Activated gamma-delta T cell (primary cell): ENCODE results near the gene CHST6.
"Not testable (repeated sequence)": the region's sequence is repeated elsewhere in the genome, so short reads cannot be mapped to it uniquely, and the experiment has no call there.

Experiments used
- DNase-seq: peaks from one replicate; lab custom pipeline; 2025; lab: John Stamatoyannopoulos, UW
- total RNA-seq, 2 donors: gene quantifications; one replicate each; lab custom pipeline; 2026; lab: John Stamatoyannopoulos, UW

The CHST6 gene
- 0.04 to 0.41 reads per million in 2 donors for total RNA-seq

DNA sequence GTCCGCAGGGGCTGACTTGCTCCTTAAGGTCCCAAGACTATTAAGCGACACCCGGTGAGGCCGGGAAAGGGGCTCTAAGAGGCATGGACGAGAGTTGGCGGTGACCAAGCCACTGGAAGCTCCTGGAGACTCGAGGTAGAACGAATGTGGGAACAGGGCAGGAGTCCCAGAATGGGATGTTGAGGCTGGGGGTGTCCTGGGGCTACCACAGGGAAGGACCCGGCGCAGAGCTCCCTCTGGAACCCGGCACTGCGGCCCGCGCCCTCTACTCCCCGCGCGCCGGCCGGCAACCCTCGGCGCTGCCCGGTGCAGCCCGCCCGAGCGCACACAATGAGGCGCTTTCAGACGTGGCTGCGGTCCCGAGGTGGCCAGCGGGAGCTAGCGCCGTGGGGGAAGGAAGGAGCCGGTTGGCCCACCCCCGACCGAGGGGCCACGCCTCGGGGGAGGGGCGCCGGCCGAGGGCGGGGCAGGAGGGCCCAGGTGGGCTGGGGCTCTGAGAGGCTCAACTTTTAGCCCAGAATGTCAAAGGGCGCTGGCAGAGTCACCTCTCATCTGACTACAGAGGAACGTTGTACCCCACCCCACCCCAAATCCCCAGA lies at the start of gene CHST6:
Gene CHST6, minus strand, starts transcription at position 366 of the 599 bp plus-strand sequence. CDS start 15,613 bp downstream, outside the sequence.
- DNase-seq: no peak

DNA sequence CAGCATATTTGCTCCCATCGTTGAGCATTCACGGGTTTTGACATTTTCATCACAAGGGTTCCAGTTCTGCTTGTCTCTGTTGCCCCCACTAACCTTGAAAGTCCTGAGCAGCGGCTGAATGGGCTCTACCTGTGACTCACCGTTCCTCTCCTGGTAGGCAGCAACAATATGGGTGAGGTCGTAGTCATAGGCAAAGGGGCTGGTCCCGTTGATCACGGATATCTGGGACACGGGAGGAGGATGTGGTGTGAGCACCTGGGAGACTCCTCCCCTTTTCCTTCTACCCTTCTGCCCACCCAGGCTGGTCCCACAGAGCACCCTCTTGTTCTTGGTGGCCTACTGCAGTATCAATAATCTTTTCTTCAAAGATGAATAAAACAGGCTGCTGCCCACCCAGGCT lies 47.2 kb upstream of the CHST6 start:
- not testable (repeated sequence) for DNase-seq

DNA sequence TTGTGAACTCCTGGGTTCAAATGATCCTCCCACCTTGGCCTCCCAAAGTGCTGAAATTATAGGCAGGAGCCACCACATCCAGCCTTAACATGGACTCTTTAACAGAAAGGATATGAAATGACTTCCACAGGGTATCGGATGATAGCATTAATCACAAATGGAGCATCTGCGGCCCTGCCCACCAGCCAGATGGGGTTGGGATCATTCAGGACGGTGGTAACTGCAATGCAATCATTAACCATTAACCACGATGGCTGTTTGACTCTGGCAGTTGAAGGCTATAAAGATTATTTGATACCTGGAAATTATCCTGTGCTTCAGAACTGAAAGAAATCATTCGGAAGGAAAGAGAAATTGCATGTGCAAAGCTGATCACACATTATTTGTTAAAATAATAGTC lies 46.0 kb upstream of the CHST6 start:
- no peak for DNase-seq

- not testable (repeated sequence) for DNase-seq
These were observed 43.8 kb upstream of the CHST6 start for GRCh38 chr16:75538882-75539565.

DNA sequence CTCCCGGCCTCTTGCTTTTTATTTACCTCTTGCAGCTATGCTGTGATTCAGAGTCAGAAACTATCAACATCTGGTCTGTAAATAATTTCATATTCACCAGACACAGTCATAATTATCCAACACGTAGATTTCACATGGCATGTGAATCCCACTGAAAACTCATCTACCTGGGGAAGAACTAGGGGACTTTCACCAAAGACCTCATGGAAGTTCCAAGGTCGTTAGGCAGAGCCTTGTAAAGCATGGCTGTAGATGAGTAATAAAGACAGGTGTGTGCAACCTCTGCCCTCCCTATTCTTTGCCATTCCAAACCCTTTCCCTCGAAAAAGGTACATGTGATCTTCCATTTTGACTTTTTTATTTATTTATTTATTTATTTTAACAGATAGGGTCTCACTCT lies 42.5 kb upstream of the CHST6 start:
- DNase-seq: no peak

DNA sequence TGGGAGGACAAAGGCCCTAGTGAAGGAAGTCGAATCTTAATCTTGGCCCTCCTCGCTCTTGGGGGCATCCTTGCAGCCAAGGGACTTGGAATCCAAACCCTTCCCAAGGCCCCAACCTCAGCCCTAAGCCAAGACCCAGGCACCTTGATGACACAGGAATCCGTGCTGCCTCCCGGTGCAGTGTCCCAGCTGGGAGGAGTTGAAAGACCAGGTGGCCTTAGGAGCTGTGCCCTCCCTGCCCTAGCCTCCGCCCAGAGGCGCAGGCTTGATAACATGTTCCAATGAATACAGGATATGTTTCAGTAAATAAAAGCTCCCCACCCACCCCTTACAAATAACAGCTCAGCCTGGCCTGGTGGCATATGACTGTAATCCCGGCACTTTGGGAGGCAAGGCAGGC lies 40.7 kb upstream of the CHST6 start, which contains the start of gene CHST5:
Gene CHST5, minus strand, starts transcription at position 208 of the 400 bp plus-strand sequence. CDS start 5,724 bp downstream, outside the sequence.
- DNase-seq: no peak

GRCh38 chr16:75535211-75535843 lies 40.1 kb upstream of the CHST6 start:
- no peak for DNase-seq

GRCh38 chr16:75534560-75535205 lies 39.4 kb upstream of the CHST6 start:
- DNase-seq: no peak

DNA sequence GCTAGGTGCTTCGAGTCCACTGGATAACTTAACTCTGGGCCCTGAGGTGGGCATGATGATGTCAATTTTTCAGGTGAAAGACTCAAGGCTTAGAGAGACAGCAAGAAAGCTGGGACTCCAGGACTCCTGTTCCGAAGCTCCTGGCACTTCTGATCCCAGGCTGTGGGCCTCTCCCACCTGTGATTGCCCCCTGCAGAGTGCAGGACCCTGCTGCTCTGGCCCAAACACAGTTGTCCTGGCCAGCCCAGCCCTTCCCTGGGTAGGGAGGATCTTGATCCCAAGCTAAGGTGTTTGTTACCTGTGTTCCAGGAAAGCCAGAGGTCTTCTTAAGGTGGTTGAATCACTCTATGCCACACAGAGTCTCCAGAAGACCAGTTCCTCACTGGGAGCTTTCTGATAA lies 37.5 kb upstream of the CHST6 start:
- no peak for DNase-seq

DNA sequence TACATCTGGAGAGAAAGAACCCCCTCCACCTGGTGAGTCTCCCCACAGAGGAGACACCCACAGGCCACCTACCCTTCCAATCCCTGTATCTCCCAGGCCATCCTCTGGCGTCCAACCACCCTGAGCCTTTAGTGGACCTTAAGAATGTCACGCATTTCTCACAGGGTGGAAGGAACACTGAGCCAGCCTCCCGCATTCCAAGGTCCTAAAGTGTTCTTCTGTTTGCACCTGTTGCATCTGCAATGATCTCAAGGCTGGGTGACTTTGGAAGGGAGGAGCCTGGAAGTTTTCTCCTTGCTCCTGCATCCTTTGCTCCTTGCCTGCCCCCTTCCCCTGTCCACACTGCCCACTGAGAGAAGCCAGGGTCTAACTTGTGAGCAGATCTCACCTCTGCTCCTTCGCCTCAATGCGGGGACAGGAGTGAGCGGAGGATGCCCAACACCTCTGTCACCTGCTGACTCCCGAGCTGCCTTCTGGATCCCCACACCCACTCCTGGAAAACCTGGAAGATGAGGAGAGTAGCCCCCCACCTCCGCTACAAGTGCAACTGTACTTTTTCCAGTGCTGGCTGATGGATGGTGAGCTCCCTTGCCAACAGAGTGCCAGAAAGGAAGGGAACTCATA lies 37.0 kb upstream of the CHST6 start:
- DNase-seq: no peak

GRCh38 chr16:75529959-75530358 lies 34.7 kb upstream of the CHST6 start:
- no peak for DNase-seq

GRCh38 chr16:75529056-75529905 lies 34.0 kb upstream of the CHST6 start:
- no peak for DNase-seq

- no peak for DNase-seq
These were observed 32.6 kb upstream of the CHST6 start for GRCh38 chr16:75527825-75528299.

- DNase-seq: no peak
These were observed 31.0 kb upstream of the CHST6 start for GRCh38 chr16:75526032-75526790.

GRCh38 chr16:75519175-75519574 lies 23.9 kb upstream of the CHST6 start:
- DNase-seq: no peak

- not testable (repeated sequence) for DNase-seq
These were observed 21.1 kb upstream of the CHST6 start for GRCh38 chr16:75516189-75516966.

DNA sequence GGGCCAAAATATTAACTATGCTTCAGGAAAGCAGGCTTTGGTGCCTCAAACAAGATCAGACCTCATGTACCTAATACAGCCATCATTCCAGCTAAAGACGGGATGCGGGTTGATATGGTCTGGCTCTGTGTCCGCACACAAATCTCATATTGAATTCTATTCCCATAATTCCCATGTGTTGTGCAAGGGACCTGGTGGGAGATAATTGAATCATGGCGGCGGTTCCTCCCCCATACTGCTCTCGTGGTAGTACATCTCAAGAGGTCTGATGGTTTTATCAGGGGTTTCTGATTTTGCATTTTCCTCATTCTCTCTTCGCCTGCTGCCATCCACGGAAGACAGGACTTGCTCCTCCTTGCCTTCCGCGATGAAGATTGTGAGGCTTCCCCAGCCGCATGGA lies 19.1 kb upstream of the CHST6 start:
- DNase-seq: no peak

- no peak for DNase-seq
These were observed 11.3 kb upstream of the CHST6 start for GRCh38 chr16:75506574-75506973.

DNA sequence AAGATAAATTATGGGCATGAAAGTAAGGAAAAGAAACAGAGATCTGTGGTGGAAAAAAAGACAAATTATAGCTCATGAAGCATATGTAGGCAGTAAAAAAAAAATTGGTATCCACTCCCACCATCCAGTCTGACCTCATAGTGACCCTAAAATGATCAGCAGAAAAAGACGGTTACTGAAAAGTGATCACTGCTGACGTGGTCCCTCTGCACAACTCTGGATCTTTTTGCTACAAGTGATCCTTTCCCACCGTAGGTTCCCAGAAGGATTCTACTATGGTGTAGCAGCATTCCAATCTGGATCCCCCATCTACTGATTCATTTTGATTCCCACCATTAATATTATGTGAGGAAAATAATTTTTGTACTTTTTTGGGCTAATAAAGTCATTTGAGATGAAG lies 10.9 kb upstream of the CHST6 start:
- no peak for DNase-seq
